Eye (tissue), 1 donor: Measurements from ENCODE around the gene KRTAP5-11.
"Not testable (repeated sequence)": the region's sequence is repeated elsewhere in the genome, so short reads cannot be mapped to it uniquely, and the experiment has no call there.

ENCODE experiments used
- DNase-seq: peaks from one replicate; pipeline ENCODE4 v3.0.0-alpha.2; 2015

Gene KRTAP5-11

GRCh38 chr11:71554996-71555395 is 27.7 kb downstream of the KRTAP5-11 start:
- DNase-seq, result no peak

- DNase-seq, result no peak
Observed at GRCh38 chr11:71551711-71552110, 31.0 kb downstream of the KRTAP5-11 start.

- no peak for DNase-seq
Observed at GRCh38 chr11:71548716-71549151, 33.9 kb downstream of the KRTAP5-11 start.

GRCh38 chr11:71548120-71548519 is 34.6 kb downstream of the KRTAP5-11 start, which contains the start of gene KRTAP5-9:
KRTAP5-9 (plus strand) TSS chr11:71548420; CDS start chr11:71548658, 238 bp downstream.
- DNase-seq, result no peak

GRCh38 chr11:71545405-71545966 is 37.2 kb downstream of the KRTAP5-11 start:
- no peak for DNase-seq

- DNase-seq, result no peak
Observed at GRCh38 chr11:71544525-71545214, 38.0 kb downstream of the KRTAP5-11 start.

GRCh38 chr11:71543866-71544265 is 38.8 kb downstream of the KRTAP5-11 start:
- no peak for DNase-seq

- DNase-seq, result no peak
Observed at GRCh38 chr11:71542879-71543777, 39.5 kb downstream of the KRTAP5-11 start.

- DNase-seq, result no peak
Observed at GRCh38 chr11:71542382-71542781, 40.3 kb downstream of the KRTAP5-11 start.

- DNase-seq, result not testable (repeated sequence)
Observed at GRCh38 chr11:71540521-71541304, 42.0 kb downstream of the KRTAP5-11 start.

- not testable (repeated sequence) for DNase-seq
Observed at GRCh38 chr11:71539971-71540370, 42.7 kb downstream of the KRTAP5-11 start.

- no peak for DNase-seq
Observed at GRCh38 chr11:71539017-71539416, 43.7 kb downstream of the KRTAP5-11 start.

- no peak for DNase-seq
Observed at GRCh38 chr11:71538666-71538990, 44.0 kb downstream of the KRTAP5-11 start.

GRCh38 chr11:71537977-71538665 is 44.6 kb downstream of the KRTAP5-11 start, which contains the start of gene KRTAP5-8:
KRTAP5-8 (plus strand) TSS chr11:71538025; CDS start chr11:71538056, 31 bp downstream.
- not testable (repeated sequence) for DNase-seq

GRCh38 chr11:71537537-71537936 is 45.1 kb downstream of the KRTAP5-11 start:
- no peak for DNase-seq

- no peak for DNase-seq
Observed at GRCh38 chr11:71535825-71536224, 46.9 kb downstream of the KRTAP5-11 start.

GRCh38 chr11:71534711-71535608 is 47.7 kb downstream of the KRTAP5-11 start:
- DNase-seq, result not testable (repeated sequence)

- no peak for DNase-seq
Observed at GRCh38 chr11:71532036-71532610, 50.6 kb downstream of the KRTAP5-11 start.
